K562 (cell line): Measurements from ENCODE around the gene HPCAL1. TPM values are rescaled to one million over a fixed set of nuclear protein-coding genes. Genes with fewer than 3 reads are reported as not detected.

Experiments used
- ARID3A ChIP-seq: IDR thresholded peaks from 2 replicates; pipeline ENCODE4 v1.6.1; 2012; ENCODE audit warnings: low read depth, low read length, improper control_type of control experiment, borderline replicate concordance
- ASH1L ChIP-seq: fragments of 450-650 bp; IDR thresholded peaks from 2 replicates; pipeline ENCODE4 v1.6.1; 2018; ENCODE audit warnings: borderline replicate concordance, mild to moderate bottlenecking, low read depth; ENCODE audit not compliant: partially characterized antibody
- CCNT2 ChIP-seq: IDR thresholded peaks from 2 replicates; pipeline ENCODE4 v1.6.1; 2011; ENCODE audit warnings: borderline replicate concordance, low read depth, mild to moderate bottlenecking, moderate library complexity, mixed read lengths, low read length; ENCODE audit not compliant: insufficient read length; ENCODE audit errors: extremely low read depth
- DIDO1 ChIP-seq: fragments of 450-650 bp; IDR thresholded peaks from 2 replicates; pipeline ENCODE4 v1.6.1; 2016; ENCODE audit warnings: low read depth, missing biosample characterization, missing genetic modification characterization
- EP300 ChIP-seq: IDR thresholded peaks from 2 replicates; pipeline ENCODE4 v1.6.1; 2012; ENCODE audit warnings: low read length, improper control_type of control experiment
- FOXA3 ChIP-seq, 2 experiments: fragments of 450-650 bp in 1 of 2; sonication (generic) in 1 of 2; formaldehyde crosslinking; IDR thresholded peaks in 1 of 2; conservative IDR thresholded peaks in 1 of 2; 2 replicates each; pipeline versions ENCODE4 v1.4.0 to v1.8.0; 2020 to 2022; ENCODE audit warnings: mild to moderate bottlenecking in 2 of 2, missing genetic modification reagents in 1 of 2
- FOXJ2 ChIP-seq: fragments of 200-800 bp; sonication (Bioruptor generic); IDR thresholded peaks from 2 replicates; pipeline ENCODE4 v1.6.1; 2016; ENCODE audit warnings: missing genetic modification characterization, missing compliant biosample characterization
- FOXM1 ChIP-seq, 2 experiments: fragments of 450-650 bp in 1 of 2; sonication (generic) in 1 of 2; formaldehyde crosslinking in 1 of 2; IDR thresholded peaks; 2 replicates each; pipeline versions ENCODE4 v1.6.1 to v1.9.0; 2017 to 2022; ENCODE audit warnings: low read depth in 2 of 2, mild to moderate bottlenecking in 2 of 2, missing genetic modification reagents in 1 of 2, moderate library complexity in 1 of 2
- IFI16 ChIP-seq: fragments of 250-450 bp; sonication (Bioruptor Pico); IDR thresholded peaks from 2 replicates; pipeline ENCODE4 v2.1.2; 2022; ENCODE audit warnings: mild to moderate bottlenecking, inconsistent platforms
- KDM1A ChIP-seq, 2 experiments: fragments of 450-650 bp; IDR thresholded peaks; 2 replicates each; pipeline ENCODE4 v1.6.1; 2016; ENCODE audit warnings: mild to moderate bottlenecking in 2 of 2
- NR4A1 ChIP-seq, 2 experiments: fragments of 250-450 bp in 1 of 2; fragments of 450-650 bp in 1 of 2; sonication (Bioruptor Pico) in 1 of 2; IDR thresholded peaks; 2 replicates each; pipeline versions ENCODE4 v1.4.0 to v1.6.1; 2016 to 2020; ENCODE audit warnings: mild to moderate bottlenecking in 2 of 2, missing compliant biosample characterization in 1 of 2, missing genetic modification characterization in 1 of 2, moderate library complexity in 1 of 2
- RFX7 ChIP-seq: fragments of 250-450 bp; sonication (Bioruptor Pico); IDR thresholded peaks from 2 replicates; pipeline ENCODE4 v1.5.1; 2021; ENCODE audit warnings: mild to moderate bottlenecking
- RNF2 ChIP-seq: sonication (generic); IDR thresholded peaks from 2 replicates; pipeline ENCODE4 v1.6.1; 2016
- SMARCC2 ChIP-seq: fragments of 450-650 bp; IDR thresholded peaks from 2 replicates; pipeline ENCODE4 v1.6.1; 2017; ENCODE audit warnings: antibody characterized with exemption, moderate library complexity, mild to moderate bottlenecking, low read depth
- TCF3 ChIP-seq: sonication (generic); formaldehyde crosslinking; IDR thresholded peaks from 2 replicates; pipeline ENCODE4 v1.4.0; 2020; ENCODE audit warnings: mild to moderate bottlenecking, missing genetic modification reagents
- U2AF1 ChIP-seq: fragments of 200-400 bp; formaldehyde crosslinking; optimal IDR thresholded peaks from 2 replicates; pipeline ENCODE3; 2017; ENCODE audit warnings: mild to moderate bottlenecking, low read depth, low read length, moderate library complexity
- ZNF280B ChIP-seq: fragments of 250-450 bp; sonication (Bioruptor Pico); IDR thresholded peaks from 2 replicates; pipeline ENCODE4 v1.5.1; 2021; ENCODE audit warnings: mild to moderate bottlenecking
- ZNF589 ChIP-seq: fragments of 200-800 bp; sonication (Bioruptor generic); IDR thresholded peaks from 2 replicates; pipeline ENCODE4 v1.6.1; 2016; ENCODE audit warnings: low read depth, missing genetic modification characterization, missing compliant biosample characterization
- polyA plus RNA-seq, 8 experiments: library from polyadenylated mRNA; depleted of rRNA in 4 of 8; stranded (reverse) in 5 of 8; unstranded in 3 of 8; fragments of >200 nt; fragmentation: Nextera tagmentation in 2 of 8; fragmentation: Illumina TruSeq in 1 of 8; extraction: Ambion mirVana in 2 of 8; extraction: Trizol in 1 of 8; gene quantifications; 2 replicates each; pipeline versions ENCODE4 v1.2.1 to v1.2.3, GENCODE V29; 2011 to 2014; ENCODE audit warnings: inconsistent platforms in 1 of 8, missing spikeins in 1 of 8
- total RNA-seq, 7 experiments: library from RNA; depleted of rRNA in 6 of 7; stranded (reverse); fragments of >200 nt in 6 of 7; fragmentation: Illumina TruSeq in 2 of 7; extraction: Trizol in 2 of 7; gene quantifications; 2 replicates each; pipeline versions ENCODE4 v1.2.1 to v1.2.3, GENCODE V29; 2011 to 2021; ENCODE audit warnings: low replicate concordance in 1 of 7
- TF ChIP-seq, protein P1 (sequence below): sonication (generic); formaldehyde crosslinking; IDR thresholded peaks from 2 replicates; pipeline ENCODE4 v1.8.1; 2022; ENCODE audit warnings: missing genetic modification reagents

HPCAL1 gene
- total and polyA plus RNA-seq, 9 of the 15 experiments (the other 6 are each of a cell fraction or from before 2014, with no cell fraction given): 2.7 to 65.5 (median 23.9) TPM

DNA sequence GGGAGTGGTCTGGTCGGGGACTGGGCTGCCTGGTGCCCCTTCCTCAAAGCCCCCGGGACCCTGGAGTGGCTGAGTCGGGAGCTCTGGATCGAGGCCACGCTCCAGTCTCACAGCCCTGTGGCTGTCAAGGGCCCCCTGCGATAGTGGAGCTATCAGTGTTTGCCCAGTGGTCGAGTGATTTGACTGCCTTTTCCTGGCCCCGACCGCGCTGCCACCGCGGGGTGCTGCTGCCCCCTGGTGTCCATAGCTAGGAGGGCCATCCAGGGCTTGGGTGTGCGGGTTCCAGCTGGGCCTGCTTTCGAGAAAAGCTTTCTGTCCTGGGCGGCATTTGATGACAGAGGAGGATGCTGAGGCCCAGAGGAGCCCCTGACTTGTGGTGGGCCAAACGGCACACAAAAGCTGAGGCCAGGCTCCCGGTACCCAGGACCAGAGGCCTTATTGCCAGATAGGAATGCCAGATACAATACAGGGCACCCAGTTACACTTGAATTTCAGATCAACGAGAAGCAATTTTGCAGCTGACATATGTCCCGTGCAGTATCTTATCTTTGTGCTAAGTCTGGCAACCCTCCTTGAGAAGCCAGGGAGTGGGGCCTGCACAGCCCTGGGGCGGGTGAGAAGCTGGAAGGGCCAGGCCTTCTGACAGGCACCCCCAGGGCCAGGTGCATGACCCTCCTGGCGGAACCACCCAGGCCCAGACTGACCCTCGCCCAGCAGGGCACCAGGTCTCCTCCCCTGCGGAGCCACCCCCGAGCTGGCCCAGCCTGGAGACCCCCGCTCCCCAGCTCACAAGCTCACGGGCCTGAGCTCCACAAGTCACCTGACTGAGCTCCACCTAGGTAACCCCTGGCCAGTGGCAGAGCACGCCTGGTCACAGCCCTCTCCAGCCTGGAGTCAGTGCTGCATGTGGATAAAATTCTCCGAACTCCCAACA, 132.4 kb downstream of the HPCAL1 start (continued):
- TF ChIP-seq ZNF589 (CRISPR knock-in tag) (no peak), RFX7 (no peak), ASH1L (no peak), CCNT2 (peak; percentile 77), FOXA3 (CRISPR knock-in tag; conservative IDR thresholded peaks at IDR 0.05 in 1 of 2, IDR thresholded peaks at IDR 0.05 in 1 of 2) (peak; percentile 90 to 99), IFI16 (CRISPR knock-in tag) (no peak), DIDO1 (tag) (no peak), RNF2 (no peak), U2AF1 (no peak), ARID3A (no peak), NR4A1 (CRISPR knock-in tag; IDR thresholded peaks at IDR 0.05) (no peak), NR4A1 (tag; IDR thresholded peaks at IDR 0.05) (no peak), TCF3 (CRISPR knock-in tag) (peak; percentile 92), KDM1A (IDR thresholded peaks at IDR 0.05) (peak in 1 of 2 experiments; percentile 31; a peak in 2 of 4 replicates), SMARCC2 (no peak), EP300 (peak; percentile 51; the same call in 1 of the 2 replicates), FOXJ2 (tag) (no peak), FOXM1 (IDR thresholded peaks at IDR 0.05; ENCODE audit: low read depth) (peak; percentile 22; the same call in 1 of the 2 replicates), FOXM1 (CRISPR knock-in tag; IDR thresholded peaks at IDR 0.05; ENCODE audit: low read depth) (no peak), ZNF280B (no peak)
- TF ChIP-seq, protein P1, sequence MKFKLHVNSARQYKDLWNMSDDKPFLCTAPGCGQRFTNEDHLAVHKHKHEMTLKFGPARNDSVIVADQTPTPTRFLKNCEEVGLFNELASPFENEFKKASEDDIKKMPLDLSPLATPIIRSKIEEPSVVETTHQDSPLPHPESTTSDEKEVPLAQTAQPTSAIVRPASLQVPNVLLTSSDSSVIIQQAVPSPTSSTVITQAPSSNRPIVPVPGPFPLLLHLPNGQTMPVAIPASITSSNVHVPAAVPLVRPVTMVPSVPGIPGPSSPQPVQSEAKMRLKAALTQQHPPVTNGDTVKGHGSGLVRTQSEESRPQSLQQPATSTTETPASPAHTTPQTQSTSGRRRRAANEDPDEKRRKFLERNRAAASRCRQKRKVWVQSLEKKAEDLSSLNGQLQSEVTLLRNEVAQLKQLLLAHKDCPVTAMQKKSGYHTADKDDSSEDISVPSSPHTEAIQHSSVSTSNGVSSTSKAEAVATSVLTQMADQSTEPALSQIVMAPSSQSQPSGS (CRISPR knock-in tag): no peak
